Endodermal cell (in vitro differentiated cells): ENCODE results near the gene RUFY1. TPM values are rescaled to one million over a fixed set of nuclear protein-coding genes. Genes with fewer than 3 reads are reported as not detected.
"Not testable (repeated sequence)": the region's sequence is repeated elsewhere in the genome, so short reads cannot be mapped to it uniquely, and the experiment has no call there.

ENCODE experiments used
- DNase-seq: peaks from one replicate; pipeline ENCODE4 v3.0.0-alpha.2; 2017
- H3K27ac ChIP-seq: 2 replicates; pipeline ENCODE4 v1.5.1; 2013; ENCODE audit warnings: mild to moderate bottlenecking, low read depth, low read length, moderate library complexity
- H3K27me3 ChIP-seq: 2 replicates; pipeline ENCODE4 v1.6.1; 2013; ENCODE audit warnings: mild to moderate bottlenecking, low read length, moderate library complexity; ENCODE audit not compliant: insufficient read depth, control insufficient read depth, poor library complexity, severe bottlenecking
- H3K36me3 ChIP-seq: 2 replicates; pipeline ENCODE4 v1.7.0; 2013; ENCODE audit warnings: mild to moderate bottlenecking, low read length, moderate library complexity; ENCODE audit not compliant: control insufficient read depth, insufficient read depth
- H3K4me1 ChIP-seq: one replicate; pipeline ENCODE4 v1.7.0; 2013; ENCODE audit warnings: low read length; ENCODE audit not compliant: control insufficient read depth, insufficient read depth
- H3K4me3 ChIP-seq: 2 replicates; pipeline ENCODE4 v1.5.1; 2013; ENCODE audit warnings: mild to moderate bottlenecking, low read length, moderate library complexity
- H3K9ac ChIP-seq: 2 replicates; pipeline ENCODE4 v1.6.1; 2013; ENCODE audit warnings: mild to moderate bottlenecking, low read length, moderate library complexity; ENCODE audit not compliant: poor library complexity, severe bottlenecking; ENCODE audit errors: extremely low read depth
- H3K9me3 ChIP-seq: 2 replicates; pipeline ENCODE4 v1.6.1; 2013; ENCODE audit warnings: mild to moderate bottlenecking, low read length, moderate library complexity; ENCODE audit not compliant: control insufficient read depth
- H3K27ac Mint-ChIP-seq: 2 replicates; pipeline ENCODE4 v1.8.0; 2020; ENCODE audit warnings: mixed read lengths
- H3K27me3 Mint-ChIP-seq: 2 replicates; pipeline ENCODE4 v1.8.0; 2021; ENCODE audit warnings: mild to moderate bottlenecking, mixed read lengths; ENCODE audit not compliant: insufficient read depth
- H3K36me3 Mint-ChIP-seq: 2 replicates; pipeline ENCODE4 v1.8.0; 2020; ENCODE audit warnings: low read depth, mixed read lengths
- H3K4me1 Mint-ChIP-seq: 2 replicates; pipeline ENCODE4 v1.8.0; 2020; ENCODE audit warnings: mixed read lengths
- H3K4me3 Mint-ChIP-seq: 2 replicates; pipeline ENCODE4 v1.8.0; 2020; ENCODE audit warnings: mild to moderate bottlenecking, moderate library complexity, mixed read lengths
- H3K9me3 Mint-ChIP-seq: 2 replicates; pipeline ENCODE4 v1.8.0; 2020; ENCODE audit warnings: mild to moderate bottlenecking, mixed read lengths
- CTCF ChIP-seq: fragments of 200-600 bp; sonication (generic); conservative IDR thresholded peaks from 2 replicates; pipeline ENCODE4 v1.5.0; 2021; ENCODE audit warnings: antibody characterized with exemption, mild to moderate bottlenecking
- WGBS, 2 experiments: methylation state at CpG; one replicate each; pipeline versions ENCODE4 v1.1.5 to v1.1.7; 2013; ENCODE audit warnings: missing lambda C conversion rate in 2 of 2, mixed read lengths in 1 of 2; ENCODE audit not compliant: insufficient coverage in 1 of 2, insufficient read length in 1 of 2; 5-methylcytosine and 5-hydroxymethylcytosine counted together
- total RNA-seq, 2 donors: library from RNA; stranded (reverse); fragmentation: NEBNext Ultra II Directional in 1 of 2; extraction: Animal tissue kit (Norgen Biotek cat#: 25700) in 1 of 2; gene quantifications; 2 replicates in 1 of 2; 3 replicates in 1 of 2; pipeline ENCODE4 v1.2.1, GENCODE V29; 2021

The RUFY1 gene
- total RNA-seq, 2 donors from 2014 or later = 45.7 to 74.0 TPM

- no peak overlapping the region for H3K27ac Mint-ChIP-seq
- H3K27me3 Mint-ChIP-seq = peaks cover 11% of the 10 kb centered on the region
- Histone ChIP-seq H3K27me3 (no peaks in the 10 kb centered on the region), H3K9me3 (no peaks in the 10 kb centered on the region), H3K27ac (no peak overlapping the region), H3K36me3 (no peaks in the 10 kb centered on the region), H3K9ac (no peak overlapping the region), H3K4me1 (no peaks in the 10 kb centered on the region), H3K4me3 (no peak overlapping the region)
- 83 to 87% methylated on average over 6 to 9 of the region's 9 CpGs for WGBS, 2 experiments
- peaks cover 15% of the 10 kb centered on the region for H3K4me1 Mint-ChIP-seq
- H3K9me3 Mint-ChIP-seq = peaks cover 3% of the 10 kb centered on the region
- no peak for DNase-seq
- H3K36me3 Mint-ChIP-seq = no peaks in the 10 kb centered on the region
- no peak overlapping the region for H3K4me3 Mint-ChIP-seq
- no peak for TF ChIP-seq CTCF
Observed at GRCh38 chr5:179516221-179516620, 34.1 kb upstream of the RUFY1 start.

- TF ChIP-seq CTCF = peak; percentile 28
Observed at GRCh38 chr5:179517746-179518145, 32.6 kb upstream of the RUFY1 start.

GRCh38 chr5:179518369-179518768 lies 32.0 kb upstream of the RUFY1 start:
- H3K4me1 ChIP-seq, H3K9me3 ChIP-seq, H3K27ac ChIP-seq, H3K4me3 ChIP-seq, H3K4me3 Mint-ChIP-seq, H3K27me3 ChIP-seq, H3K36me3 Mint-ChIP-seq, H3K9ac ChIP-seq, H3K36me3 ChIP-seq, H3K27ac Mint-ChIP-seq, DNase-seq, H3K9me3 Mint-ChIP-seq: not testable (repeated sequence)
- H3K27me3 Mint-ChIP-seq = peaks cover 11% of the 10 kb centered on the region
- peaks cover 11% of the 10 kb centered on the region for H3K4me1 Mint-ChIP-seq
- WGBS, 2 experiments = 88 to 100% methylated on average over 2 of the region's 17 CpGs

More at GRCh38 chr5:179517746-179518145, 32.6 kb upstream of the RUFY1 start:
- H3K9me3 ChIP-seq, H3K9ac ChIP-seq, H3K4me3 Mint-ChIP-seq, H3K4me3 ChIP-seq, H3K9me3 Mint-ChIP-seq, H3K27ac ChIP-seq, H3K36me3 Mint-ChIP-seq, H3K27me3 ChIP-seq, DNase-seq, H3K4me1 ChIP-seq, H3K27ac Mint-ChIP-seq, H3K36me3 ChIP-seq: not testable (repeated sequence)
- peaks cover 13% of the 10 kb centered on the region for H3K4me1 Mint-ChIP-seq
- WGBS, 2 experiments = no CpG with 5 or more reads among the region's 7 CpGs
- H3K27me3 Mint-ChIP-seq = peaks cover 11% of the 10 kb centered on the region

- not testable (repeated sequence) for H3K9ac ChIP-seq, H3K9me3 Mint-ChIP-seq, H3K4me3 ChIP-seq, H3K36me3 Mint-ChIP-seq, H3K36me3 ChIP-seq, H3K27me3 ChIP-seq, H3K4me3 Mint-ChIP-seq, H3K27ac ChIP-seq, H3K4me1 Mint-ChIP-seq, DNase-seq, H3K9me3 ChIP-seq, H3K27ac Mint-ChIP-seq, H3K4me1 ChIP-seq
- 92 to 93% methylated on average over 12 to 14 of the region's 15 CpGs for WGBS, 2 experiments
- peak; percentile 50 for TF ChIP-seq CTCF
- peaks cover 11% of the 10 kb centered on the region for H3K27me3 Mint-ChIP-seq
Observed at GRCh38 chr5:179519416-179520070, 30.8 kb upstream of the RUFY1 start.

GRCh38 chr5:179522107-179522506 lies 28.2 kb upstream of the RUFY1 start:
- not testable (repeated sequence) for DNase-seq, H3K4me3 Mint-ChIP-seq, H3K9me3 ChIP-seq, H3K27ac Mint-ChIP-seq, H3K27me3 ChIP-seq, H3K27ac ChIP-seq, H3K4me3 ChIP-seq, H3K4me1 ChIP-seq, H3K36me3 ChIP-seq, H3K9me3 Mint-ChIP-seq, H3K9ac ChIP-seq, H3K36me3 Mint-ChIP-seq, H3K27me3 Mint-ChIP-seq, H3K4me1 Mint-ChIP-seq
- 97 to 100% methylated on average over 1 to 4 of the region's 5 CpGs for WGBS, 2 experiments
